Chondrocyte (in vitro differentiated cells): Measurements from ENCODE around the gene RNF31. TPM values are rescaled to one million over a fixed set of nuclear protein-coding genes. Genes with fewer than 3 reads are reported as not detected.
A peak's percentile ranks its signal among the peaks of the same experiment; 100 is the strongest.

Experiments
- DNase-seq: peaks from one replicate; pipeline ENCODE4 v3.0.0; 2021; ENCODE audit warnings: mixed read lengths, low spot score
- H3K27ac Mint-ChIP-seq: one replicate; pipeline ENCODE4 v1.8.0; 2021; ENCODE audit warnings: mild to moderate bottlenecking, moderate library complexity, mixed read lengths; ENCODE audit not compliant: unreplicated experiment
- H3K27me3 Mint-ChIP-seq: 2 replicates; pipeline ENCODE4 v1.8.0; 2021; ENCODE audit warnings: low read depth, mixed read lengths
- H3K36me3 Mint-ChIP-seq: 2 replicates; pipeline ENCODE4 v1.8.0; 2021; ENCODE audit warnings: low read depth, mixed read lengths
- H3K4me1 Mint-ChIP-seq: 2 replicates; pipeline ENCODE4 v1.8.0; 2021; ENCODE audit warnings: low read depth, mild to moderate bottlenecking, mixed read lengths
- H3K4me3 Mint-ChIP-seq: one replicate; pipeline ENCODE4 v1.8.0; 2021; ENCODE audit warnings: mild to moderate bottlenecking, moderate library complexity, mixed read lengths; ENCODE audit not compliant: unreplicated experiment
- H3K9me3 Mint-ChIP-seq: 2 replicates; pipeline ENCODE4 v1.8.0; 2021; ENCODE audit warnings: low read depth, mixed read lengths
- total RNA-seq: library from RNA; stranded (reverse); gene quantifications from 3 replicates; pipeline ENCODE4 v1.2.1, GENCODE V29; 2021
- TF ChIP-seq, protein P1 (sequence below): fragments of 200-600 bp; sonication (generic); IDR thresholded peaks from 2 replicates; pipeline ENCODE4 v1.5.0; 2021; ENCODE audit warnings: antibody characterized with exemption, mild to moderate bottlenecking, moderate library complexity

Gene RNF31
- total RNA-seq, 1 donor from 2014 or later, result 45.8 TPM

DNA sequence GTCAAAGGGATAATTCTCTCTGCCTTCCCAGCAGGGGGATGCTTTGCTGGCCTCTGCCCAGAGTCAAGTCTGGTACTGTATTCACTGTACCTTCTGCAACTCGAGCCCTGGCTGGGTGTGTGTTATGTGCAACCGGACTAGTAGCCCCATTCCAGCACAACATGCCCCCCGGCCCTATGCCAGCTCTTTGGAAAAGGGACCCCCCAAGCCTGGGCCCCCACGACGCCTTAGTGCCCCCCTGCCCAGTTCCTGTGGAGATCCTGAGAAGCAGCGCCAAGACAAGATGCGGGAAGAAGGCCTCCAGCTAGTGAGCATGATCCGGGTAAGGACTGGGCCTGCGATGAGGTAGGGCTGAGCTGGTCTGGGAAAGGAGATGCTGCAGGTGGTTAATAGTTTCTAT lies 3.3 kb downstream of the RNF31 start:
- TF ChIP-seq, protein P1, sequence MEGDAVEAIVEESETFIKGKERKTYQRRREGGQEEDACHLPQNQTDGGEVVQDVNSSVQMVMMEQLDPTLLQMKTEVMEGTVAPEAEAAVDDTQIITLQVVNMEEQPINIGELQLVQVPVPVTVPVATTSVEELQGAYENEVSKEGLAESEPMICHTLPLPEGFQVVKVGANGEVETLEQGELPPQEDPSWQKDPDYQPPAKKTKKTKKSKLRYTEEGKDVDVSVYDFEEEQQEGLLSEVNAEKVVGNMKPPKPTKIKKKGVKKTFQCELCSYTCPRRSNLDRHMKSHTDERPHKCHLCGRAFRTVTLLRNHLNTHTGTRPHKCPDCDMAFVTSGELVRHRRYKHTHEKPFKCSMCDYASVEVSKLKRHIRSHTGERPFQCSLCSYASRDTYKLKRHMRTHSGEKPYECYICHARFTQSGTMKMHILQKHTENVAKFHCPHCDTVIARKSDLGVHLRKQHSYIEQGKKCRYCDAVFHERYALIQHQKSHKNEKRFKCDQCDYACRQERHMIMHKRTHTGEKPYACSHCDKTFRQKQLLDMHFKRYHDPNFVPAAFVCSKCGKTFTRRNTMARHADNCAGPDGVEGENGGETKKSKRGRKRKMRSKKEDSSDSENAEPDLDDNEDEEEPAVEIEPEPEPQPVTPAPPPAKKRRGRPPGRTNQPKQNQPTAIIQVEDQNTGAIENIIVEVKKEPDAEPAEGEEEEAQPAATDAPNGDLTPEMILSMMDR, result no peak
- H3K4me1 Mint-ChIP-seq, result peaks cover 26% of the 10 kb centered on the region
- no peaks in the 10 kb centered on the region for H3K9me3 Mint-ChIP-seq
- peaks cover 16% of the 10 kb centered on the region for H3K36me3 Mint-ChIP-seq
- no peak overlapping the region for H3K4me3 Mint-ChIP-seq
- no peaks in the 10 kb centered on the region for H3K27me3 Mint-ChIP-seq
- DNase-seq, result peak; percentile 76
- no peak overlapping the region for H3K27ac Mint-ChIP-seq

DNA sequence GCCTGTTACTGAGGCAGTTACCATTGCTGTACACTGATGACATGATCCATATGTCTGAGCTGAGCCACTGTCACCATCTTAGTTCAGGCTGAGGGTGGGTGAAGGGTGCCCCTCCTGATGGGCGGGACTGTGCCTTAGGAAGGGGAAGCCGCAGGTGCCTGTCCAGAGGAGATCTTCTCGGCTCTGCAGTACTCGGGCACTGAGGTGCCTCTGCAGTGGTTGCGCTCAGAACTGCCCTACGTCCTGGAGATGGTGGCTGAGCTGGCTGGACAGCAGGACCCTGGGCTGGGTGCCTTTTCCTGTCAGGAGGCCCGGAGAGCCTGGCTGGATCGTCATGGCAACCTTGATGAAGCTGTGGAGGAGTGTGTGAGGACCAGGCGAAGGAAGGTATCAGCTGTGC lies 3.7 kb downstream of the RNF31 start:
- Mint-ChIP-seq H3K9me3 (no peaks in the 10 kb centered on the region), H3K27ac (no peak overlapping the region), H3K27me3 (no peaks in the 10 kb centered on the region), H3K4me3 (no peak overlapping the region), H3K4me1 (peaks cover 21% of the 10 kb centered on the region), H3K36me3 (peaks cover 19% of the 10 kb centered on the region)
- DNase-seq, result peak; percentile 79
- TF ChIP-seq, protein P1, result no peak

DNA sequence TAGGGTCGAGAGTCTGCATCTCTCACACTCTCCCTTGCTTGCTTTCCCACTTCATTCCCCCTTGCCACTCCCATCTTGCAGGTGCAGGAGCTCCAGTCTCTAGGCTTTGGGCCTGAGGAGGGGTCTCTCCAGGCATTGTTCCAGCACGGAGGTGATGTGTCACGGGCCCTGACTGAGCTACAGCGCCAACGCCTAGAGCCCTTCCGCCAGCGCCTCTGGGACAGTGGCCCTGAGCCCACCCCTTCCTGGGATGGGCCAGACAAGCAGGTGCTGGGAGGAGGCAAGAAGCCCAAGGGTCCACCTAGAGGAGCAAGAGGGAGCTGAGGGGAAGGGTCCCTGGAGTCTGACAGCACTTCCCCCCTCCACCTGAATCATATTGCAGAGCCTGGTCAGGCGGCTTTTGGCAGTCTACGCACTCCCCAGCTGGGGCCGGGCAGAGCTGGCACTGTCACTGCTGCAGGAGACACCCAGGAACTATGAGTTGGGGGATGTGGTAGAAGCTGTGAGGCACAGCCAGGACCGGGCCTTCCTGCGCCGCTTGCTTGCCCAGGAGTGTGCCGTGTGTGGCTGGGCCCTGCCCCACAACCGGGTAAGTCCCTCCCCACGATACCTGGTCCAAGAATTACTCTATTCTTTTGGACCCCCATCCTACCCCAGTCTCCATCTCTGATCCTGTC lies 4.2 kb downstream of the RNF31 start:
- Mint-ChIP-seq H3K27ac (no peak overlapping the region), H3K4me3 (no peak overlapping the region), H3K36me3 (peaks cover 20% of the 10 kb centered on the region), H3K27me3 (no peaks in the 10 kb centered on the region), H3K4me1 (peaks cover 17% of the 10 kb centered on the region), H3K9me3 (no peaks in the 10 kb centered on the region)
- TF ChIP-seq, protein P1, result no peak
- peak; percentile 82 for DNase-seq

DNA sequence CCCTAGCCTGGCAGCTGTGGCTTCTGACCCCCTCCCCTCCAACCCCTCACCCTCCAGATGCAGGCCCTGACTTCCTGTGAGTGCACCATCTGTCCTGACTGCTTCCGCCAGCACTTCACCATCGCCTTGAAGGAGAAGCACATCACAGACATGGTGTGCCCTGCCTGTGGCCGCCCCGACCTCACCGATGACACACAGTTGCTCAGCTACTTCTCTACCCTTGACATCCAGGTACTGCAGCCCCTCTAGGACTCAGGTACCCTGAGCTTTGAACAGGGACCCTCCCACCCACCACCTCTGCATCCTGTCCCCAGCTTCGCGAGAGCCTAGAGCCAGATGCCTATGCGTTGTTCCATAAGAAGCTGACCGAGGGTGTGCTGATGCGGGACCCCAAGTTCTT lies 7.8 kb downstream of the RNF31 start:
- TF ChIP-seq, protein P1, result no peak
- Mint-ChIP-seq H3K4me1 (no peaks in the 10 kb centered on the region), H3K9me3 (no peaks in the 10 kb centered on the region), H3K36me3 (peaks cover 23% of the 10 kb centered on the region), H3K4me3 (no peak overlapping the region), H3K27ac (no peak overlapping the region), H3K27me3 (no peaks in the 10 kb centered on the region)
- peak; percentile 57 for DNase-seq

DNA sequence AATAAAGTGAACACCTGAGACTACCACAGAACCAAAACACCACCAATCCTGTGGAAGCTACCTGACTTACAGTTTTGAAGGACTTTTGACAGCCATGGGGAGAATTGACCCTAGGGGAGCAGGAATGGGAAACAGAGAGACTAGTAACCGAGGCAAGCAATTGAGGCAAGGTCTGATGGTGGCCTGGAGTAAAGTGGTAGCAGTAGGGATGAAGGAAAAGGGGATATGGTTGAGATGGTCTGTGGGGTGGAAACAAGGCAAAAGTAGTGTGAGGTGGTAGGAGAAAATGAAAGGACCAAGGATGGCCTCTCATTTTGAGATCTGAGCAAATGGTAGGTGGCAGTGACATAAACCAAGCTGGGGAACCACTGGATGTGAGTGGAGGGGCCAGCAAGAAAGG lies 9.5 kb downstream of the RNF31 start:
- no peak overlapping the region for H3K27ac Mint-ChIP-seq
- H3K9me3 Mint-ChIP-seq, result no peaks in the 10 kb centered on the region
- H3K36me3 Mint-ChIP-seq, result peaks cover 20% of the 10 kb centered on the region
- TF ChIP-seq, protein P1, result no peak
- H3K27me3 Mint-ChIP-seq, result no peaks in the 10 kb centered on the region
- no peak overlapping the region for H3K4me3 Mint-ChIP-seq
- DNase-seq, result no peak
- H3K4me1 Mint-ChIP-seq, result peaks cover 11% of the 10 kb centered on the region
